Activated CD4-positive, CD25-positive, alpha-beta regulatory T cell treated with anti-CD3 and anti-CD28 coated beads, Interleukin-2, amount 50 U/mL, for 16 hours (primary cell): ENCODE measurements around the gene MINDY3.
"Not testable (repeated sequence)": the region's sequence is repeated elsewhere in the genome, so short reads cannot be mapped to it uniquely, and the experiment has no call there.

ENCODE experiments used
- DNase-seq: peaks from one replicate; pipeline ENCODE4 v3.0.0-alpha.2; 2020; ENCODE audit warnings: low read depth, low spot score

Gene MINDY3

GRCh38 chr10:15780353-15781135 lies 79.8 kb downstream of the MINDY3 start:
- DNase-seq: no peak

GRCh38 chr10:15775513-15775912 lies 84.8 kb downstream of the MINDY3 start:
- no peak for DNase-seq

- DNase-seq: not testable (repeated sequence)
Measured at GRCh38 chr10:15774534-15774933, 85.8 kb downstream of the MINDY3 start.

DNA sequence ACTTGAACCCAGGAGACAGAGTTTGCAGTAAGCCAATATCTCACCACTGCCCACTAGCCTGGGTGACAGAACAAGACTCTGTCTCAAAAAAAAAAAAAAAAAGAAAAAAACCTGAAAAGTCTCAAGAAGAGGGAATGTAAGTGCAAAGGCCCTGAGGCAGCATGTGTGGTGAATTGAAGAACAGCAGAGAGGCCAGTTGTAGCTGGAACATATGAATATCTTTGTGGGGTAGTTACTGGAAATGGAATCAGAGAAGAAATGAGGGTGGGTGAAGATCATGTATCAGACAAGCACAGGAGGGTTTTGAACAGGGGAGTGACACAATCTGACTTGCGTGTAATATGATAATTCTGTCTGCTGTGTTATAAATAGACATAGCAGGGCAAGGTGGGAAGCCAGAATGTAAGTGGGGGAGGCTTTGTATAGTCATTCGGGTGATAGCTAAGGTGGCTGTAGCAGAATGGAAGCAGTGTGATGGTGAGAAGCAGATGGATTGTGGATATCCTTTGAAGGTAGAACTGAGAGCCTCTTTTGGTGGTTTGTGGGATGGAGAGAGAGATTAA lies 95.3 kb downstream of the MINDY3 start:
- no peak for DNase-seq

- no peak for DNase-seq
Measured at GRCh38 chr10:15763006-15763405, 97.3 kb downstream of the MINDY3 start.

DNA sequence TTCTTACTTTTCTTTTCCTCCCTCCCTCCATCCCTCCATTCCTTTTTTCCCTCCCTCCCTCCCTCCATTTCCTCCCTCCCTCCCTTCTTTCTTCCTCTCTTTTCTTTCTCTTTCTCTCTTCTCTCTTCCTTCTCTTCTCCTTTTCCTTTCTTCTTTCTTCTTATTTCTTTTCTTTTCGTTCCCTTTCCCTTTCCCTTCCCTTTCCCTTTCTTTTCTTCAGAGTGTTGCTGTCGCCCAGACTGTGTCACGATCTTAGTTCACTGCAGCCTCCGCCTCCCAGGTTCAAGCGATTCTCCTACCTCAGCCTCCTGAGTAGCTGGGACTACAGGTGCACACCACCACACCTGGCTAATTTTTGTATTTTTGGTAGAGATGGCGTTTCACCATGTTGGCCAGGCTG lies 98.1 kb downstream of the MINDY3 start:
- not testable (repeated sequence) for DNase-seq

DNA sequence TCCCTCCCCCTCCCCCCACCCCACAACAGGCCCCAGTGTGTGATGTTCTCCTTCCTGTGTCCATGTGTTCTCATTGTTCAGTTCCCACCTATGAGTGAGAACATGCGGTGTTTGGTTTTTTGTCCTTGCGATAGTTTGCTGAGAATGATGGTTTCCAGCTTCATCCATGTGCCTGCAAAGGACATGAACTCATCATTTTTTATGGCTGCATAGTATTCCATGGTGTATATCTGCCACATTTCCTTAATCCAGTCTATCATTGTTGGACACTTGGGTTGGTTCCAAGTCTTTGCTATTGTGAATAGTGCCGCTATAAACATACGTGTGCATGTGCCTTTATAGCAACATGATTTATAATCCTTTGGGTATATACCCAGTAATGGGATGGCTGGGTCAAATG lies 99.1 kb downstream of the MINDY3 start:
- DNase-seq: not testable (repeated sequence)

- DNase-seq: no peak
Measured at GRCh38 chr10:15760681-15761080, 99.6 kb downstream of the MINDY3 start.

- DNase-seq: no peak
Measured at GRCh38 chr10:15759265-15759664, 101.0 kb downstream of the MINDY3 start.

DNA sequence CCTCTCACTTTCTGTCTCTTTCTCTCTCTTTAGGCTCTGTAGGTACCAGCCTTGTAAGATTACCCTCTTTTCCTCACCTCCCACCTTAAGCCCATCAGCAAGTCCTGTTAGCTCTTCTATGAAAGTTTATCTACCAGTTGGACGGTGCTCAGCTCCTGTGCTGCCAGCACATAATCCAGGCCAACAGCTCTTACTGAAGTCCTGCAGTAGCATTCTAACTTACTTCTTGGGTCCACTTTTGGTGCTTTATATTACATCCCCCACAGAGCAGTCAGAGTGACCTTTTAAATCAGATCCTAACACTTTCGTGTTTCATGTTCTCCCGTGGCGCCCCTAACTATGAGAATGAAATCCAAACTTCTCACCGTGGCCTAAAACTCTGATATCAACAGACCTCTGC lies 101.7 kb downstream of the MINDY3 start:
- DNase-seq: no peak

- no peak for DNase-seq
Measured at GRCh38 chr10:15754937-15755336, 105.4 kb downstream of the MINDY3 start.

GRCh38 chr10:15751046-15751445 lies 109.3 kb downstream of the MINDY3 start:
- DNase-seq: no peak

GRCh38 chr10:15748126-15748525 lies 112.2 kb downstream of the MINDY3 start:
- DNase-seq: no peak

DNA sequence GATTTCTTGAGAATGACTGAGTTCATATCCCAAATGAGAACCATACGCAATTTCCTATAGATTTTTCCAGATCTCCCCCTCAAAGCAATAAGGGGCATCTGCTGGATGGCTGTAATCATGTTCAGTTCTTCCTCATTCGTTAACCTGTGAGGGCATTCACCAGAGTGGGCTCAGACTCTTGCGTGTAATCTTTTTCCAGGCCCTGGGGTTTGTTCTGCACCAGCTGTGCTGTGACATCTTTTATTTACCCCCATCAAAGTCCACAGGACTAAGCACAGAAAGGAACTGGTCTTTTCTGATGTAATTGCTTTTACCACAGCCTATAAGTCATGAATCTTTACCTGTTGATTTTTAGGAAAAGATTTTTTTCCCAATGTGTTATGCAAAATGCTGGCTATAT lies 112.7 kb downstream of the MINDY3 start:
- DNase-seq: no peak

DNA sequence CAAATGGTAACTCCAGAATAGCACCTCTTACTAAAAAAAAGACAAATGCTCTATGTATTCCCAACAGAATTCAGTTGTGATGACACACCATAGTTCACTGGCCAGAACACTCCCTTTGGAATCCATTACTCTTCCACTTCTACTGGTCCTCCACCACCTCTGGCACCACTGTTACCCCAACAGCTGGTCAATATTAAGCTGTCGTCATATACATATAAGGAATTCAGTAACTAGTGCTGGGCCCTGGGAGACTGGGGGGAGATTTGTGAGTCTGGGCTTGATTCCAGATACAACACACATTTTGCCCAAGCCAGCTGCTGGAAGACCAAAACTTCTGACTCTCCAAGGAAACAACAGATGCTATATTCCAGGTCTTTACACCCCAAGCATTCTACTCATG lies 114.6 kb downstream of the MINDY3 start:
- no peak for DNase-seq

DNA sequence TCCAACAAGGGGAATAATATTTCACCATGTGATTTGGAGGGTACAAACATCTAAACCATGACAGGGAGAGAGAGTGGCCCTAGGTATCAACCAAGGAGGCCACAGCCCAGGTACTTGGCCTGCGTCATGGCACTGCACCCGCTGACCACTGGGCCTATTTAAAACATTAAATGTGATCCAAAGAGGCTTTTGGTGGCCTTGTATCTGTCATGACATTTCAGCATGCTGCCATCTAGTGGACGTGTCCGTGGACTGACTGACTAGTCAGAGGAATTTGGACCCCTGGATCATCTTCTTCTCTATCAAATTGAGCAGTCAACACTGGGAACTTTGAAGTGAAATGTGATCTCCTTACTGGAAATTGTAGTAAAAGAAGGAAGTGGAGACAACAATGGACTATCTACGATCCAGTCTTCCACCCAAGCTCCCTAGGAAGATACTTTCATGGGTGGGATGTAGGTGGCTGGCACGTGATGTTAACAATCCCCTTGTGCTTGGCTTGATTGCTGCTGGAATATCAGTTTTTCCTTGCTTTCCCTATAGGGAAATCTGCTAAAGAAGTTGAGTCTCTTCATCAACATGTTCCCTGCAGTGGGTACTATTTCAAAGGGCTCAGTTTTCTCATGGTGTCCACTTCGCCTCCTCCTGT lies 116.0 kb downstream of the MINDY3 start:
- DNase-seq: no peak

GRCh38 chr10:15743443-15743842 lies 116.9 kb downstream of the MINDY3 start:
- no peak for DNase-seq

- DNase-seq: no peak
Measured at GRCh38 chr10:15742836-15743235, 117.5 kb downstream of the MINDY3 start.

- DNase-seq: no peak
Measured at GRCh38 chr10:15742102-15742501, 118.2 kb downstream of the MINDY3 start.

DNA sequence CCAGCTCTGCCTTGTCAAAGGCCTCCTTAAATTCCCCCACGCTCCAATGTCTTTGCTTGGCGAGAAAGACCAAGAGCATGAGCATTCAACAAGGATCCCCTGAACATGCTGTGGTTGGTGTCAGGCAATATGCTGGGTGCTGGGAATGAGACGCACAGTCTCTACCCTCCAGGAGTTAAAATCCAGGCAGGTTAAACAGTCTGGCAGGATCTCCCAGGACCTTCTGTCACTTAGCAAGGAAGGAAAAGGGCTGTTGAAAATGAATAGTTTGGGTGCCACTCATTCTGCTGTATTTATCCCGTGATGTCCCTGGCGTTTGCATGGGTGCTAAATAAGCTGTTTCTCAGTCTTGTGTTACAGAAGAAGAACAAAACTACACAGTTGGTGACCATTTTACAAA lies 118.7 kb downstream of the MINDY3 start:
- no peak for DNase-seq

- no peak for DNase-seq
Measured at GRCh38 chr10:15740261-15740660, 120.0 kb downstream of the MINDY3 start.

GRCh38 chr10:15739254-15739970 lies 120.9 kb downstream of the MINDY3 start:
- no peak for DNase-seq
